ENCODE measurements around the gene GLI3.
"Not testable (repeated sequence)": the region's sequence is repeated elsewhere in the genome, so short reads cannot be mapped to it uniquely, and the experiment has no call there.

GLI3 gene

GRCh38 chr7:42210333-42210732, 26.7 kb downstream of the GLI3 start:
- DNase-seq: no peak

- DNase-seq: not testable (repeated sequence)
Measured at GRCh38 chr7:42209085-42209484, 27.9 kb downstream of the GLI3 start.

- DNase-seq: no peak
Measured at GRCh38 chr7:42208572-42208971, 28.4 kb downstream of the GLI3 start.

- DNase-seq: no peak
Measured at GRCh38 chr7:42207420-42207819, 29.6 kb downstream of the GLI3 start.

GRCh38 chr7:42203336-42203735, 33.7 kb downstream of the GLI3 start:
- no peak for DNase-seq

GRCh38 chr7:42202601-42203000, 34.4 kb downstream of the GLI3 start:
- no peak for DNase-seq

GRCh38 chr7:42198974-42199668, 37.9 kb downstream of the GLI3 start:
- no peak for DNase-seq

GRCh38 chr7:42198296-42198695, 38.7 kb downstream of the GLI3 start:
- no peak for DNase-seq

- DNase-seq: no peak
Measured at GRCh38 chr7:42197451-42197850, 39.6 kb downstream of the GLI3 start.

GRCh38 chr7:42194238-42194637, 42.8 kb downstream of the GLI3 start:
- DNase-seq: no peak

- DNase-seq: no peak
Measured at GRCh38 chr7:42193471-42194129, 43.4 kb downstream of the GLI3 start.

GRCh38 chr7:42192851-42193461, 44.1 kb downstream of the GLI3 start:
- DNase-seq: no peak

GRCh38 chr7:42192066-42192465, 44.9 kb downstream of the GLI3 start:
- no peak for DNase-seq

GRCh38 chr7:42189535-42189934, 47.5 kb downstream of the GLI3 start:
- DNase-seq: no peak

GRCh38 chr7:42186151-42186550, 50.9 kb downstream of the GLI3 start:
- no peak for DNase-seq

GRCh38 chr7:42185726-42186125, 51.3 kb downstream of the GLI3 start:
- DNase-seq: no peak

GRCh38 chr7:42183547-42183946, 53.5 kb downstream of the GLI3 start:
- DNase-seq: no peak

GRCh38 chr7:42181566-42181965, 55.4 kb downstream of the GLI3 start:
- no peak for DNase-seq

- no peak for DNase-seq
Measured at GRCh38 chr7:42180806-42181205, 56.2 kb downstream of the GLI3 start.

GRCh38 chr7:42176724-42177101, 60.3 kb downstream of the GLI3 start:
- no peak for DNase-seq

- no peak for DNase-seq
Measured at GRCh38 chr7:42175834-42176723, 60.9 kb downstream of the GLI3 start.

GRCh38 chr7:42174391-42174912, 62.6 kb downstream of the GLI3 start:
- no peak for DNase-seq

- DNase-seq: no peak
Measured at GRCh38 chr7:42170724-42171123, 66.3 kb downstream of the GLI3 start.

Measured in NCI-H1436 (cell line).